SK-N-MC (cell line): Measurements from ENCODE around the gene CIAPIN1.

ENCODE experiments used
- DNase-seq: peaks from one replicate; pipeline ENCODE4 v3.0.0-alpha.2; 2011; ENCODE audit warnings: low read depth, low spot score
- H3K27ac ChIP-seq: fragments of 200-600 bp; sonication (generic); 2 replicates; pipeline ENCODE4 v1.5.1; 2016; ENCODE audit warnings: mixed run types
- H3K36me3 ChIP-seq: fragments of 200-600 bp; sonication (generic); 2 replicates; pipeline ENCODE4 v1.6.1; 2017; ENCODE audit warnings: antibody characterized with exemption, low read length, mixed read lengths; ENCODE audit not compliant: insufficient read depth
- H3K4me3 ChIP-seq: fragments of 200-600 bp; sonication (generic); 2 replicates; pipeline ENCODE4 v1.5.1; 2016
- H3K9ac ChIP-seq: fragments of 200-600 bp; sonication (generic); 2 replicates; pipeline ENCODE4 v1.8.0; 2017; ENCODE audit warnings: mixed run types, mixed read lengths; ENCODE audit not compliant: insufficient read length
- H3K9me3 ChIP-seq: fragments of 200-600 bp; sonication (generic); 2 replicates; pipeline ENCODE4 v1.6.1; 2017; ENCODE audit warnings: low read depth, mild to moderate bottlenecking, antibody characterized with exemption, low read length, moderate library complexity, mixed read lengths
- EZH2 ChIP-seq: fragments of 200-600 bp; sonication (generic); IDR thresholded peaks from one replicate; pipeline ENCODE4 v1.6.1; 2017; ENCODE audit warnings: antibody characterized with exemption
- FOXP2 ChIP-seq: optimal IDR thresholded peaks from 2 replicates; pipeline ENCODE3; 2011; ENCODE audit warnings: mild to moderate bottlenecking, moderate library complexity; ENCODE audit not compliant: insufficient read depth; ENCODE audit errors: extremely low read length, control extremely low read depth
- POLR2AphosphoS5 ChIP-seq: IDR thresholded peaks from 2 replicates; pipeline ENCODE4 v1.6.1; 2012; ENCODE audit warnings: mild to moderate bottlenecking, low read depth, low read length, borderline replicate concordance

The CIAPIN1 gene

DNA sequence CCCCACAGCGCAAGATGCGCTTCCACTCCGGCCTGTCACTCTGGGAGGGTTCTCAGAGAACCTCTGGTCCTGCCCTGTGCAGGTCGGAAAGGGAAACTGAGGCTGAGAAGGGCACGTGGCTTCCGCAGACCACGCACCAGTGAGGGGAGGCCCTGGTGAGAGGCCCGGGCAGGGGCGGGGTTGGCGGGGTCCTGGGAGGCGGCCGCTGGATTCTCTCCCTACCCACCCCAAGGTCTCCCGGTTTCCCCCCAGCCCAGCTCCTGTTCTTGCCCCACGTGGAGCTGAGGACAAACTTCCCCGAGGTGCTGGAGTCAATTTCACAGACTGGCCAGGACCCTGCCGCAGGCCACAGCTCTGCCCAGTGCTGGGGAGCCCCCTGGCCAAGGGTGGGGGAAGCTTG is 31.1 kb downstream of the CIAPIN1 start:
- Histone ChIP-seq H3K36me3 (no peaks in the 10 kb centered on the region), H3K9ac (no peak overlapping the region), H3K9me3 (no peaks in the 10 kb centered on the region), H3K27ac (no peak overlapping the region), H3K4me3 (no peak overlapping the region)
- TF ChIP-seq POLR2AphosphoS5 (no peak), FOXP2 (no peak), EZH2 (no peak)
- no peak for DNase-seq

- DNase-seq = no peak
- no peak overlapping the region for H3K9ac ChIP-seq
- TF ChIP-seq EZH2 = no peak
- no peak for TF ChIP-seq POLR2AphosphoS5
- no peak for TF ChIP-seq FOXP2
- no peak overlapping the region for H3K27ac ChIP-seq
- H3K36me3 ChIP-seq = no peaks in the 10 kb centered on the region
- no peaks in the 10 kb centered on the region for H3K9me3 ChIP-seq
- no peak overlapping the region for H3K4me3 ChIP-seq
Measured at GRCh38 chr16:57413733-57414132, 33.5 kb downstream of the CIAPIN1 start.

DNA sequence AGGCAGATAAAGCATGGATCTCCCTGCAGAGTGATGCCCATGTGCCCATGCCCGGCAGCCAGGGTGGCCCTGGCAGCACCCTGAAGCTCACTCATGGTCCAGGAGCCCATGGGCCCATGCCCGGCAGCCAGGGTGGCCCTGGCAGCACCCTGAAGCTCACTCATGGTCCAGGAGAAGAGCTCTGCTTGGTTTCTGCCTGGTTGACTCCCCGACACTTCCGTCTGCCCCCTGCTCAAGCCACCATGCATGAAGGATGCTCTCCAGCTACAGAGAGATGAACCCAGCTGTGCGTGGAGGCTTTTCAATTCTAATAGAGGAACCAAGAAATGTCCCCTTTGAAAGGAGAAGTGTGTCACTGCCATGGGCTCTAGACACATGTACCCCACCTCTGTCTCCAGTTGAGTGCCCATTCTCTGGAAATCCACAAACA is 33.9 kb downstream of the CIAPIN1 start:
- no peak overlapping the region for H3K9ac ChIP-seq
- no peak overlapping the region for H3K27ac ChIP-seq
- TF ChIP-seq FOXP2 = no peak
- no peak for TF ChIP-seq POLR2AphosphoS5
- no peak for TF ChIP-seq EZH2
- no peaks in the 10 kb centered on the region for H3K9me3 ChIP-seq
- no peak overlapping the region for H3K4me3 ChIP-seq
- no peak for DNase-seq
- H3K36me3 ChIP-seq = no peaks in the 10 kb centered on the region

- no peaks in the 10 kb centered on the region for H3K9me3 ChIP-seq
- TF ChIP-seq FOXP2 (no peak), EZH2 (no peak), POLR2AphosphoS5 (no peak)
- no peak overlapping the region for H3K27ac ChIP-seq
- no peak for DNase-seq
- no peaks in the 10 kb centered on the region for H3K36me3 ChIP-seq
- H3K9ac ChIP-seq = no peak overlapping the region
- H3K4me3 ChIP-seq = no peak overlapping the region
Measured at GRCh38 chr16:57412584-57412983, 34.6 kb downstream of the CIAPIN1 start.

DNA sequence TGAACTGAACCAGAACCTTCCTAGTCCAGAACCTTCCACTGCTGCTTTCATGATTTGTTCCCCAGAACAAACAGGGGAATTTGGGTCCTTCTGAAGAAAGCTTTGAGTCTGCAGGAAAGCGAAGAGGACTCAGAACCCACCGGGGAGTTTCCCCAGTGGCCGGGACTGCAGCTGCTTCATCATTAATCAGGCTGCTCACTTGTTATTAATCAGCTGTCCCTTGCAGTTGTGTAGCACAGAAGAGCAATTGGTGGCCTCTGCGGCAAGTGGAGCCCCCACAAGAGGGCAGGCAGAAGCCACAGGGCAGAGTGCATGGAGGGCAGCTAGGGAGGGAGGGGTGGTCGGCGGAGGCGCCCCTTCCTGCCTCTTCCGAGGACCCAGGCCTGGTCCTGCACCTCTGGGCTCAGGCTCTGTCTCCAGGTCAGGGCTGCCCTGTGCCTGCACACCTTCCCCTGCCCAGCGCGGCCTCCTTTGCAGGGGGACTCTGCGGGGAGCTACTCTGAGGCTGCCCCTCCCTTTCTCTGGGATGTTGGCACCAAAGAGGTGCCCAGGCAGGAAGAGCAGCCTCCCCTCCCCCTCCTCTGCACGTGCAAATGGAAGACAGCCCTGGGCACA is 35.7 kb downstream of the CIAPIN1 start:
- no peaks in the 10 kb centered on the region for H3K9me3 ChIP-seq
- no peak for TF ChIP-seq FOXP2
- no peak for TF ChIP-seq EZH2
- no peak for TF ChIP-seq POLR2AphosphoS5
- no peak overlapping the region for H3K4me3 ChIP-seq
- no peak for DNase-seq
- H3K27ac ChIP-seq = no peak overlapping the region
- H3K36me3 ChIP-seq = no peaks in the 10 kb centered on the region
- no peak overlapping the region for H3K9ac ChIP-seq

GRCh38 chr16:57409870-57410587 is 37.2 kb downstream of the CIAPIN1 start:
- no peak for DNase-seq
- no peak overlapping the region for H3K9ac ChIP-seq
- no peak overlapping the region for H3K4me3 ChIP-seq
- no peaks in the 10 kb centered on the region for H3K9me3 ChIP-seq
- no peak for TF ChIP-seq EZH2
- TF ChIP-seq FOXP2 = no peak
- TF ChIP-seq POLR2AphosphoS5 = no peak
- H3K27ac ChIP-seq = no peak overlapping the region
- no peaks in the 10 kb centered on the region for H3K36me3 ChIP-seq

DNA sequence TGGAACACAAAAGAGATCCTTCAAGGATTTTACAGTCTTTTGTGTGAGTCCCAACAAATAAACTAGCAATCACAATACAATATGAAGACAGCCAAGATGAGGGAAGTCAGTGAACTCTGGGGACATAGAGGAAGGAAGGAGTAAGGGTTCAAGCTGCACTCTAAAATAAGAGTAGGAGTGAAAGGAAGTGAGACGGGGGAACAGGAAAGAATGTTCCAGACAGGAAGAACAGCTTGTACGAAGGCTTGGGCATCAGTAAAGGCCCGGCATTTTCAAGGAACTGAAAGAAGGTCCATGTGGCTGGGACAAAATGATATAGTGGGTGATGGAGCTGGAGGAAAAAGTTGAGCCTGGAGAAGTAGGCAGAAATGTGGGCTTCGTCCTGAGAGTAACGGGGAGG is 38.1 kb downstream of the CIAPIN1 start:
- Histone ChIP-seq H3K9me3 (no peaks in the 10 kb centered on the region), H3K36me3 (no peaks in the 10 kb centered on the region), H3K9ac (no peak overlapping the region), H3K27ac (no peak overlapping the region), H3K4me3 (no peak overlapping the region)
- no peak for DNase-seq
- TF ChIP-seq EZH2 = no peak
- no peak for TF ChIP-seq POLR2AphosphoS5
- TF ChIP-seq FOXP2 = no peak

GRCh38 chr16:57407521-57408353 is 39.4 kb downstream of the CIAPIN1 start:
- Histone ChIP-seq H3K9ac (no peak overlapping the region), H3K4me3 (no peak overlapping the region), H3K36me3 (no peaks in the 10 kb centered on the region), H3K9me3 (no peaks in the 10 kb centered on the region), H3K27ac (no peak overlapping the region)
- TF ChIP-seq FOXP2 (no peak), POLR2AphosphoS5 (no peak), EZH2 (no peak)
- no peak for DNase-seq
